Measurements from ENCODE around the gene DNAJC21. TPM values are rescaled to one million over a fixed set of nuclear protein-coding genes. Genes with fewer than 3 reads are reported as not detected.

Gene DNAJC21
- 10 to 100 TPM; 60.3 to 62.3 TPM for total RNA-seq

GRCh38 chr5:34929134-34929719, at the start of gene DNAJC21:
Gene DNAJC21, plus strand, starts transcription at chr5:34929559. Its CDS starts 261 bp downstream, at chr5:34929820.
- CTCF ChIA-PET, result interaction anchor here (0.7 to 3.1 kb wide), 8 partner anchors 10 to 995 kb away, joined by 3 to 37 read pairs (median 3); partner anchors contain the start of genes BRIX1 and RAD1
- POLR2A ChIA-PET, result interaction anchor here (1.4 to 2.5 kb wide), 4 partner anchors 9 to 1313 kb away, joined by 3 to 77 read pairs (median 6); partner anchors contain the start of genes BRIX1, LMBRD2, NADK2 and RAD1

GRCh38 chr5:34881246-34881645, 48.1 kb upstream of the DNAJC21 start:
- POLR2A ChIA-PET, result no interaction called here
- DNase-seq, result no peak
- Mint-ChIP-seq H3K4me3 (no peak overlapping the region), H3K27me3 (peaks cover 1% of the 10 kb centered on the region), H3K9me3 (peaks cover 7% of the 10 kb centered on the region), H3K36me3 (peaks cover under 1% of the 10 kb centered on the region), H3K4me1 (ENCODE audit: low read depth) (no peaks in the 10 kb centered on the region), H3K27ac (no peak overlapping the region)
- intact Hi-C loops (cut with micrococcal nuclease), result no loop called here
- CTCF ChIA-PET, result no interaction called here

More at GRCh38 chr5:34929134-34929719, at the start of gene DNAJC21:
- intact Hi-C loops (cut with micrococcal nuclease), result loop anchor here (2.0 to 10.0 kb wide), 4 partner anchors 14 to 1222 kb away; partner anchors contain the start of genes AMACR, BRIX1, IL7R and LMBRD2
- Mint-ChIP-seq H3K9me3 (no peaks in the 10 kb centered on the region), H3K4me3 (peak within 1 kb of the TSS; percentile 97), H3K27ac (peak within 1 kb of the TSS; percentile 93), H3K36me3 (peaks cover 27% of the 10 kb centered on the region), H3K4me1 (ENCODE audit: low read depth) (peaks cover 35% of the 10 kb centered on the region), H3K27me3 (no peaks in the 10 kb centered on the region)
- peak; percentile 99 for DNase-seq

- intact Hi-C loops (cut with micrococcal nuclease), result no loop called here
- CTCF ChIA-PET, result interaction anchor here (0.8 to 2.4 kb wide), 4 partner anchors 9 to 363 kb away, joined by 3 to 8 read pairs (median 4); no protein-coding TSS in a partner anchor
- Mint-ChIP-seq H3K4me1 (ENCODE audit: low read depth) (no peaks in the 10 kb centered on the region), H3K4me3 (no peak overlapping the region), H3K27ac (no peak overlapping the region), H3K27me3 (no peaks in the 10 kb centered on the region), H3K36me3 (no peaks in the 10 kb centered on the region), H3K9me3 (no peaks in the 10 kb centered on the region)
- no peak for DNase-seq
- POLR2A ChIA-PET, result no interaction called here
These were observed 42.8 kb upstream of the DNAJC21 start for GRCh38 chr5:34886392-34887119.

- no peaks in the 10 kb centered on the region for H3K9me3 Mint-ChIP-seq
- H3K27ac Mint-ChIP-seq, result no peak overlapping the region
- ChIA-PET CTCF (no interaction called here), POLR2A (no interaction called here)
- no peaks in the 10 kb centered on the region for H3K4me1 Mint-ChIP-seq (ENCODE audit: low read depth)
- no peaks in the 10 kb centered on the region for H3K36me3 Mint-ChIP-seq
- no peaks in the 10 kb centered on the region for H3K27me3 Mint-ChIP-seq
- intact Hi-C loops (cut with micrococcal nuclease), result no loop called here
- no peak for DNase-seq
- no peak overlapping the region for H3K4me3 Mint-ChIP-seq
These were observed 40.0 kb upstream of the DNAJC21 start for GRCh38 chr5:34889394-34889793.

- CTCF ChIA-PET, result interaction anchor here (0.9 to 2.9 kb wide), 2 partner anchors 406 to 416 kb away, joined by 3 to 12 read pairs; no protein-coding TSS in a partner anchor
These were observed 37.4 kb upstream of the DNAJC21 start for GRCh38 chr5:34891981-34892380.

GRCh38 chr5:34892414-34892813, 36.9 kb upstream of the DNAJC21 start:
- Mint-ChIP-seq H3K27ac (no peak overlapping the region), H3K4me3 (no peak overlapping the region), H3K4me1 (ENCODE audit: low read depth) (no peaks in the 10 kb centered on the region), H3K9me3 (no peaks in the 10 kb centered on the region), H3K36me3 (no peaks in the 10 kb centered on the region), H3K27me3 (no peaks in the 10 kb centered on the region)
- ChIA-PET CTCF (interaction anchor here (0.9 to 2.9 kb wide), 3 partner anchors 369 to 416 kb away, joined by 3 to 12 read pairs (median 7); no protein-coding TSS in a partner anchor), POLR2A (no interaction called here)
- intact Hi-C loops (cut with micrococcal nuclease), result no loop called here
- no peak for DNase-seq

More at GRCh38 chr5:34891981-34892380, 37.4 kb upstream of the DNAJC21 start:
- Mint-ChIP-seq H3K4me1 (ENCODE audit: low read depth) (no peaks in the 10 kb centered on the region), H3K36me3 (no peaks in the 10 kb centered on the region), H3K4me3 (no peak overlapping the region), H3K27me3 (no peaks in the 10 kb centered on the region), H3K27ac (no peak overlapping the region), H3K9me3 (no peaks in the 10 kb centered on the region)
- intact Hi-C loops (cut with micrococcal nuclease), result no loop called here
- POLR2A ChIA-PET, result no interaction called here
- no peak for DNase-seq

GRCh38 chr5:34894716-34895115, 34.6 kb upstream of the DNAJC21 start:
- H3K9me3 Mint-ChIP-seq, result no peaks in the 10 kb centered on the region
- ChIA-PET POLR2A (no interaction called here), CTCF (interaction anchor here (1.1 to 2.2 kb wide), 2 partner anchors 372 to 408 kb away, joined by 8 to 12 read pairs; no protein-coding TSS in a partner anchor)
- no peak overlapping the region for H3K4me3 Mint-ChIP-seq
- no peak for DNase-seq
- H3K27ac Mint-ChIP-seq, result no peak overlapping the region
- intact Hi-C loops (cut with micrococcal nuclease), result no loop called here
- no peaks in the 10 kb centered on the region for H3K4me1 Mint-ChIP-seq (ENCODE audit: low read depth)
- no peaks in the 10 kb centered on the region for H3K36me3 Mint-ChIP-seq
- no peaks in the 10 kb centered on the region for H3K27me3 Mint-ChIP-seq

- ChIA-PET CTCF (interaction anchor here (1.0 to 2.2 kb wide), 5 partner anchors 10 to 421 kb away, joined by 3 to 12 read pairs (median 5); no protein-coding TSS in a partner anchor), POLR2A (no interaction called here)
- intact Hi-C loops (cut with micrococcal nuclease), result no loop called here
- Mint-ChIP-seq H3K4me1 (ENCODE audit: low read depth) (no peaks in the 10 kb centered on the region), H3K27me3 (no peaks in the 10 kb centered on the region), H3K9me3 (no peaks in the 10 kb centered on the region), H3K27ac (no peak overlapping the region), H3K4me3 (no peak overlapping the region), H3K36me3 (no peaks in the 10 kb centered on the region)
- DNase-seq, result no peak
These were observed 33.5 kb upstream of the DNAJC21 start for GRCh38 chr5:34895641-34896419.

- ChIA-PET POLR2A (no interaction called here), CTCF (interaction anchor here (0.6 to 4.5 kb wide), 25 partner anchors 8 to 422 kb away, joined by 3 to 48 read pairs (median 4); partner anchors contain the start of genes BRIX1 and RAD1)
- H3K4me1 Mint-ChIP-seq (ENCODE audit: low read depth), result no peaks in the 10 kb centered on the region
- no peaks in the 10 kb centered on the region for H3K27me3 Mint-ChIP-seq
- no peaks in the 10 kb centered on the region for H3K9me3 Mint-ChIP-seq
- peaks cover 4% of the 10 kb centered on the region for H3K36me3 Mint-ChIP-seq
- H3K27ac Mint-ChIP-seq, result no peak overlapping the region
- intact Hi-C loops (cut with micrococcal nuclease), result loop anchor here (1.0 kb wide), 3 partner anchors 374 to 423 kb away; no protein-coding TSS in a partner anchor
- no peak overlapping the region for H3K4me3 Mint-ChIP-seq
- no peak for DNase-seq
These were observed 31.7 kb upstream of the DNAJC21 start for GRCh38 chr5:34897646-34898045.

GRCh38 chr5:34898258-34898895, 31.0 kb upstream of the DNAJC21 start:
- POLR2A ChIA-PET, result no interaction called here
- H3K4me1 Mint-ChIP-seq (ENCODE audit: low read depth), result no peaks in the 10 kb centered on the region
- H3K4me3 Mint-ChIP-seq, result no peak overlapping the region
- no peaks in the 10 kb centered on the region for H3K27me3 Mint-ChIP-seq
- CTCF ChIA-PET, result interaction anchor here (0.6 to 4.5 kb wide), 32 partner anchors 8 to 1462 kb away, joined by 3 to 48 read pairs (median 4); partner anchors contain the start of genes BRIX1, DNAJC21, RAD1 and TTC23L
- intact Hi-C loops (cut with micrococcal nuclease), result loop anchor here (1.0 kb wide), 3 partner anchors 375 to 424 kb away; no protein-coding TSS in a partner anchor
- no peak overlapping the region for H3K27ac Mint-ChIP-seq
- peaks cover 6% of the 10 kb centered on the region for H3K36me3 Mint-ChIP-seq
- H3K9me3 Mint-ChIP-seq, result no peaks in the 10 kb centered on the region
- peak; percentile 67 for DNase-seq

GRCh38 chr5:34899066-34899465, 30.3 kb upstream of the DNAJC21 start:
- no peaks in the 10 kb centered on the region for H3K9me3 Mint-ChIP-seq
- H3K27ac Mint-ChIP-seq, result no peak overlapping the region
- CTCF ChIA-PET, result interaction anchor here (0.7 to 4.5 kb wide), 21 partner anchors 12 to 1463 kb away, joined by 3 to 48 read pairs (median 5); partner anchors contain the start of genes BRIX1, RAD1 and TTC23L
- no peak for DNase-seq
- POLR2A ChIA-PET, result no interaction called here
- intact Hi-C loops (cut with micrococcal nuclease), result no loop called here
- H3K27me3 Mint-ChIP-seq, result no peaks in the 10 kb centered on the region
- peaks cover 10% of the 10 kb centered on the region for H3K36me3 Mint-ChIP-seq
- no peaks in the 10 kb centered on the region for H3K4me1 Mint-ChIP-seq (ENCODE audit: low read depth)
- H3K4me3 Mint-ChIP-seq, result no peak overlapping the region

Measured in activated CD4-positive, alpha-beta memory T cell treated with anti-CD3 and anti-CD28 coated beads for 36 hours (primary cell).